DOHH2 (cell line): ENCODE data around the gene DUSP23.

ENCODE experiments used
- H3F3A ChIP-seq: fragments of 200-600 bp; sonication (generic), shearing (Covaris generic); 2 replicates; pipeline ENCODE4 v1.6.0; 2016; ENCODE audit warnings: antibody characterized with exemption, mild to moderate bottlenecking; ENCODE audit not compliant: control insufficient read depth, insufficient read depth
- H3K27ac ChIP-seq: fragments of 200-600 bp; sonication (generic); 2 replicates; pipeline ENCODE4 v1.5.1; 2014; ENCODE audit warnings: low read depth, mild to moderate bottlenecking, low read length, moderate library complexity
- H3K27me3 ChIP-seq: fragments of 200-600 bp; sonication (generic); 2 replicates; pipeline ENCODE4 v1.6.1; 2014; ENCODE audit warnings: mild to moderate bottlenecking, low read length, mixed read lengths; ENCODE audit not compliant: control insufficient read depth
- H3K36me3 ChIP-seq: fragments of 200-600 bp; sonication (generic); 2 replicates; pipeline ENCODE4 v1.6.1; 2014; ENCODE audit warnings: mild to moderate bottlenecking, low read length, moderate library complexity, mixed read lengths; ENCODE audit not compliant: control insufficient read depth
- H3K4me1 ChIP-seq: fragments of 200-600 bp; sonication (generic); 2 replicates; pipeline ENCODE4 v1.6.1; 2014; ENCODE audit warnings: mild to moderate bottlenecking, low read length, mixed read lengths; ENCODE audit not compliant: control insufficient read depth
- H3K4me2 ChIP-seq: fragments of 200-600 bp; sonication (generic); 2 replicates; pipeline ENCODE4 v1.6.0; 2014; ENCODE audit warnings: mild to moderate bottlenecking, low read length, moderate library complexity
- H3K4me3 ChIP-seq: fragments of 200-600 bp; sonication (generic); 2 replicates; pipeline ENCODE4 v1.5.1; 2014; ENCODE audit warnings: mild to moderate bottlenecking, low read length, mixed read lengths
- H3K79me2 ChIP-seq: fragments of 200-600 bp; sonication (generic); 2 replicates; pipeline ENCODE4 v1.6.1; 2014; ENCODE audit warnings: mild to moderate bottlenecking, low read length, mixed read lengths; ENCODE audit not compliant: control insufficient read depth
- H3K9me2 ChIP-seq: fragments of 200-600 bp; sonication (generic); replicated peaks from 2 replicates; pipeline ENCODE4 v1.6.1; 2014; ENCODE audit warnings: mild to moderate bottlenecking, low read length, mixed read lengths; ENCODE audit not compliant: control insufficient read depth
- H3K9me3 ChIP-seq: fragments of 200-600 bp; sonication (generic); 2 replicates; pipeline ENCODE4 v1.6.1; 2014; ENCODE audit warnings: antibody characterized with exemption, low read length, mixed read lengths; ENCODE audit not compliant: control insufficient read depth, insufficient read depth
- H4K20me1 ChIP-seq: fragments of 200-600 bp; sonication (generic); 2 replicates; pipeline ENCODE4 v1.6.0; 2014; ENCODE audit warnings: low read depth, mild to moderate bottlenecking, antibody characterized with exemption, low read length, moderate library complexity; ENCODE audit not compliant: control insufficient read depth, insufficient read depth
- CTCF ChIP-seq: fragments of 200-600 bp; sonication (generic); IDR thresholded peaks from one replicate; pipeline ENCODE4 v1.5.1; 2014; ENCODE audit warnings: antibody characterized with exemption, mild to moderate bottlenecking, low read depth, low read length; ENCODE audit not compliant: poor library complexity, severe bottlenecking
- EZH2phosphoT487 ChIP-seq: fragments of 200-600 bp; sonication (generic); IDR thresholded peaks from 2 replicates; pipeline ENCODE4 v1.6.1; 2017; ENCODE audit warnings: borderline replicate concordance, mild to moderate bottlenecking, antibody characterized with exemption, low read length, moderate library complexity, mixed read lengths

Gene DUSP23

GRCh38 chr1:159780583-159781582, at the start of gene DUSP23:
DUSP23 (plus strand) TSS chr1:159780962; CDS start chr1:159781101, 139 bp downstream.
- TF ChIP-seq EZH2phosphoT487, result no peak
- TF ChIP-seq CTCF, result peak; percentile 72
- no peaks in the 10 kb centered on the region for H3K79me2 ChIP-seq
- no peaks in the 10 kb centered on the region for H3K9me3 ChIP-seq
- H3F3A ChIP-seq, result no peaks in the 10 kb centered on the region
- no peaks in the 10 kb centered on the region for H4K20me1 ChIP-seq
- H3K9me2 ChIP-seq, result no peaks in the 10 kb centered on the region
- H3K4me1 ChIP-seq, result no peaks in the 10 kb centered on the region
- no peak within 1 kb of the TSS for H3K4me3 ChIP-seq
- no peak within 1 kb of the TSS for H3K27ac ChIP-seq
- H3K4me2 ChIP-seq, result no peak within 1 kb of the TSS
- no peaks in the 10 kb centered on the region for H3K27me3 ChIP-seq
- no peaks in the 10 kb centered on the region for H3K36me3 ChIP-seq

- H3K4me2 ChIP-seq, result no peak overlapping the region
- H4K20me1 ChIP-seq, result no peaks in the 10 kb centered on the region
- no peaks in the 10 kb centered on the region for H3K36me3 ChIP-seq
- no peaks in the 10 kb centered on the region for H3K27me3 ChIP-seq
- no peak overlapping the region for H3K4me3 ChIP-seq
- H3K9me2 ChIP-seq, result no peaks in the 10 kb centered on the region
- no peaks in the 10 kb centered on the region for H3K4me1 ChIP-seq
- H3F3A ChIP-seq, result no peaks in the 10 kb centered on the region
- no peaks in the 10 kb centered on the region for H3K79me2 ChIP-seq
- no peak for TF ChIP-seq EZH2phosphoT487
- no peak for TF ChIP-seq CTCF
- H3K27ac ChIP-seq, result no peak overlapping the region
- H3K9me3 ChIP-seq, result no peaks in the 10 kb centered on the region
Observed at GRCh38 chr1:159737238-159737916, 43.4 kb upstream of the DUSP23 start.

GRCh38 chr1:159743651-159744410, 36.9 kb upstream of the DUSP23 start:
- Histone ChIP-seq H4K20me1 (no peaks in the 10 kb centered on the region), H3K36me3 (no peaks in the 10 kb centered on the region), H3K9me2 (no peaks in the 10 kb centered on the region), H3F3A (no peaks in the 10 kb centered on the region), H3K4me2 (no peak overlapping the region), H3K4me1 (no peaks in the 10 kb centered on the region), H3K9me3 (no peaks in the 10 kb centered on the region), H3K27ac (no peak overlapping the region), H3K27me3 (no peaks in the 10 kb centered on the region), H3K79me2 (no peaks in the 10 kb centered on the region), H3K4me3 (no peak overlapping the region)
- TF ChIP-seq CTCF (no peak), EZH2phosphoT487 (no peak)
